Mononuclear cell (primary cell): ENCODE results near the gene DNAJB1. TPM values are rescaled to one million over a fixed set of nuclear protein-coding genes. Genes with fewer than 3 reads are reported as not detected.
"Not testable (repeated sequence)": the region's sequence is repeated elsewhere in the genome, so short reads cannot be mapped to it uniquely, and the experiment has no call there.

Source experiments
- H3K27me3 ChIP-seq: 2 replicates; pipeline ENCODE4 v1.6.0; 2011; ENCODE audit warnings: low read length, control low read depth; ENCODE audit not compliant: insufficient read depth
- H3K4me1 ChIP-seq: 2 replicates; pipeline ENCODE4 v1.5.1; 2011; ENCODE audit warnings: mild to moderate bottlenecking, low read length, control low read depth; ENCODE audit not compliant: insufficient read depth
- H3K4me3 ChIP-seq: 2 replicates; pipeline ENCODE4 v1.5.1; 2011; ENCODE audit warnings: mild to moderate bottlenecking, low read length, moderate library complexity
- H3K9me3 ChIP-seq: 2 replicates; pipeline ENCODE4 v1.5.1; 2011; ENCODE audit warnings: low read depth, mild to moderate bottlenecking, control low read depth, low read length
- total RNA-seq: library from RNA; depleted of rRNA; stranded (reverse); fragments of >200 nt; gene quantifications from one replicate; pipeline ENCODE4 v1.2.3, GENCODE V29; 2012

Gene DNAJB1
- total RNA-seq, 1 donor: 265 TPM

DNA sequence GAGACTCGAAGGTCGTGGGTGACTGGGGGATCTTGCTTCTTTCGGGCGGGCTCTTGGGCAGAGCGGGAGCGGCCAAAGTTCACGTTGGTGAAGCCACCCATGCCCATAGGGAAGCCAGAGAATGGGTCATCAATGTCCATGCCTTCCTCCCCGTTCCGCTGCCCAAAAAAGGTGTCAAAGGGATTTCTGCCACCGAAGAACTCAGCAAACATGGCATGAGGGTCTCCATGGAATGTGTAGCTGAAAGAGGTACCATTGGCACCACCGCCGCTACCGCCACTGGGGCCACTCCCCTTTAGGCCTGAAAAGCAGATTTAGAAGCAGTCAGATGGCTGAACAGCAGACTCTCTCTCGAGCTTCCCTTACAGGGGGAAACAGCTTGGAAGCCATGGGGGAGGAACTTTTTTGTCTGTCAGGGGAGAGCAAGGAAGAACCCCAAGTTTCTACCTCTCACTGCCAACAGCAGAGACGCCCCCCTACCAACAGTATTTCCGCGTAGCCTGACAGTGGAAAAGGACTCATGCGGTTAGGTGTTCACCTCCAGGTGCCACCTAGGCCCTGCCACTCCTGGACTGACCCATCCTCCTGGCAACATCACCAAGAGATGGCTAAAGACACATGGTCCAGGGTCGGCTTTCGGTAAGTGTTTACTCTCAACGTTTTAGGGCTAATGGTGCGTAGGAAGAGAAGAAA, 1.3 kb downstream of the DNAJB1 start:
- Histone ChIP-seq H3K4me1 (peaks cover 57% of the 10 kb centered on the region), H3K27me3 (no peaks in the 10 kb centered on the region), H3K4me3 (peak overlapping the region; percentile 96), H3K9me3 (no peaks in the 10 kb centered on the region)

DNA sequence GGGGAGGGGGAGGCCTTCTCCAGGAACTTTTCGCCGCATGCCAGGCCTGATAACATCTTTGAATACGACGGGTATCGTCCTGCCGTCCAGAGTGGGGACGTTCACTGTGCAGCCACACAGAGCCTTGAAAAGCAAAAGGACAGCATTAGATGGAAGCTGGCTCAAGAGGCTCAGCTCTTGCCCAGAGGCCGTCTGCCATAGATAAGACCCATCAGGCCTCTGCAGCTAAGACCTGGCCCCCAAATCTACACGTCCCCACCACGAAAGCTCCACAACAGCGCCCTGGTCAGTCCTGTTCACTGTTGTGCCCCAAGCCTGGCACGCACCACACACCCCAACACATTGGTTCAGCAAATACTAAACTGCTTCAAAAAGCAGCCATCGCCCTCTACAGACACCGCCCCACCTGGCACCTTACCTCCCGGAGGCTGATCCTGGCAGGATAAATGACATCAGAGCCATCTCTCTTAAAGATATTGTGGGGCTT, 2.1 kb downstream of the DNAJB1 start:
- Histone ChIP-seq H3K9me3 (no peaks in the 10 kb centered on the region), H3K4me3 (peak overlapping the region; percentile 96), H3K27me3 (no peaks in the 10 kb centered on the region), H3K4me1 (peaks cover 55% of the 10 kb centered on the region)

DNA sequence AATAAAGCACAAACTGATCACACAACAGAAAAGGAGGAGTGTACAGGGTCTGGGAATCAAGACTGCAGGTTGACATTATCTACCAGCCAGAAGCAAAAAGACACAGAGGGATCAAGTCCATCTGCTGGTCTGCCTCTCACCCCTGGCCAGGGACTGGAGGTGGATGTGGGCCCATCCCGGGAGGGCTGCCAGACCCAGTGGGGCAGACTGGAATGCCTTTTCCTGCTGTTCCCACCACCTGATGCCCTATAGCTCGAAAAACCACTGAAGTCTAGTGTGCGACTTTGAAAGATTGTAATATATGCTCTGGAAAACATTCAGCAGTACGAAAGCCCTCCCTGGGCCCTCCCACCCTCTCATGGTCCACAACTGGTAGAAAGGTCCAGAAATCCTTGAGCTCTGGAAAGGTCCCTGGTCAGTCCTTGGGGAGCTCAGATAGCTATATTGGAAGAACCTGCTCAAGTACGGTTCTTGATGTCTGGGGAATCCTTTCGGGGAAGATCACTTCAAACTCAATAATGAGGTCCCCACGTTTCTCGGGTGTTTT, 2.6 kb downstream of the DNAJB1 start:
- no peak overlapping the region for H3K4me3 ChIP-seq
- H3K9me3 ChIP-seq: no peaks in the 10 kb centered on the region
- H3K4me1 ChIP-seq: peaks cover 56% of the 10 kb centered on the region
- H3K27me3 ChIP-seq: no peaks in the 10 kb centered on the region

DNA sequence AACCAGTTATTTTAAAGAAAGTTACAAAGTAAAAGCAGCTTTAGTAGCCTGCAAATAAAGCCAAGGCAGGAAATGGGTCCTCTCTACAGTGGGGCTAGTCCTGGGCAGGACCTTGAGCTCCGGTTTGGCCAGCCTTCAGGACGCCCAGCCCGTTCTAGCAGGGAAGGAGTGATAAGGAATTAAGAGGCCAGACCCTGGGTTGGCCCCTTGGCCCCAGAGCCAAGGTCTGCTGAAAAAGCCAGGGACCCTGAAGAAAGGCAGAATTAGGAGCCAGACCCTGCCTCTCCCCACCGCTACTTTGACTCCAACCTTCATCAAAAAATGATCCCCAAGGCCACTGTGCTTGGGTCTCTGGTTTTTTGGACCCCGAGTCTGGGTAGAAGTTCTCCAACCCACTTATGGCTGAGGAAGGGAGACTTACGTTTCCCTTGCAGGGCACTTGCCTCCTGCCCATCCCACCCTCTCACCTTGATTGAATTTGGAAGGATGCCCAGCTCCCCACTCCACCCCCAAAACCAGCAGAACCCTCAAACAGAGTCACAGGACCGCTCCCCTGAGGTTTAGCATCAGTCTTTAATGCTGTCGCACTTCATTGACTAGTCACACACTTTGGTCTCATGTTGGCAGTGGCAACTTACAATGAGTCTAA, 3.9 kb downstream of the DNAJB1 start:
- Histone ChIP-seq H3K9me3 (no peaks in the 10 kb centered on the region), H3K4me1 (peaks cover 56% of the 10 kb centered on the region), H3K27me3 (no peaks in the 10 kb centered on the region), H3K4me3 (no peak overlapping the region)

- Histone ChIP-seq H3K4me3 (no peak overlapping the region), H3K27me3 (no peaks in the 10 kb centered on the region), H3K9me3 (no peaks in the 10 kb centered on the region), H3K4me1 (peaks cover 67% of the 10 kb centered on the region)
These were observed 5.7 kb downstream of the DNAJB1 start for GRCh38 chr19:14512406-14512961.

DNA sequence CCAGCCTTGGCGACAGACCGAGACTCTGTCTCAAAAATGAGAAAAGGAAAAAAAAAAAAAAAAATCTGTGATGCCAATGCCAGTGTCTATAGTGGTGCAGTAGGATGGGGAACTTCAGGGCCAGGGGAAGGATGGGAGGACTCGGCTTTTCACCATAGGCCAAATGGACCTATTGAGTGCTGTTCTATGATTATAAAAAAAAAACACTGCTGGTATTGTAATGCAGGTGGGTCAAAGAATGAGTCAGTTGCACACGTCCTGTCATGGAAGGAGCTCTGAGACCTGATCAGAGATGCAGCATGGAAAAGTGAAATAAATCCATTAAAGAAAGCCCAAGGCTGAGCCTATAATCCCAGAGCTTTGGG, 7.0 kb downstream of the DNAJB1 start:
- Histone ChIP-seq H3K9me3 (no peaks in the 10 kb centered on the region), H3K27me3 (no peaks in the 10 kb centered on the region), H3K4me3 (no peak overlapping the region), H3K4me1 (peaks cover 64% of the 10 kb centered on the region)

DNA sequence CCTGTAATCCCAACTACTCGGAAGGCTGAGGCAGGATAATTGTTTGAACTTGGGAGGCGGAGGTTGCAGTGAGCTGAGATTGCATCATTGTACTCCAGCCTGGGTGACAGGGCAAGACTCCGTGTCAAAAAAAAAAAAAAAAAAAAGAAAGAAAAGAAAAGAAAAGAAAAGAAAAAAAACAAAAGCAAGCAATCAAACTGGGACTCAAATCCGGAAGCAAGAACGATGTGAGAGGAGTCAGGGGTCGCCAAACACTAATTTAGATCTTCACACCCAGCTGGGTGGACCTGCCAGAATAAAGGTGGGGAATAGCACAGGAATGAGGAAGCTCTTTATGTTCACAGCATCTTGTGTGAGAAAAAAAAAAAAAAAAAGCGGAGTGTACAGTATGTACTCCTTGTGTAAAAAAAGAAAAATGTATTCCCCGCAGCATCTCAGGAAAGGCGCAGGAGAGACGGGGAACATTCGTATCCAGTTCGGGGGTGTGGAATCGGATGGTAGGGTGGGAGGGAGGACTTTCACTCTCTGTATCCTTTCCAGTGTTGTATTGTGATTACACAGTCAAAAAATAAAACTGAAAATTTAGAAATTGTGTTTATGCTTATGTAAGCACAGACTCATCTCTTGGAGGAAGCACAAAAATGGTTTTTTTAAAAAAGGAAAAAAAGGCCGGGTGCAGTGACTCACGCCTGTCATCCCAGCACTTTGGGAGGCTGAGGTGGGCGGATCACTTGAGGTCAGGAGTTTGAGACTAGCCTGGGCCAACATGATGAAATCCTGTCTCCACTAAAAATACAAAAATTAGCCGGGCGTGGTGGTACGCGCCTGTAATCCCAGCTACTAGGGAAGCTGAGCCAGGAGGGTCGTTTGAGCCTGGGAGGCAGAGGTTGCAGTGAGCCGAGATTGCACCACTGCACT, 7.6 kb downstream of the DNAJB1 start:
- peaks cover 64% of the 10 kb centered on the region for H3K4me1 ChIP-seq
- no peaks in the 10 kb centered on the region for H3K9me3 ChIP-seq
- no peak overlapping the region for H3K4me3 ChIP-seq
- H3K27me3 ChIP-seq: no peaks in the 10 kb centered on the region

DNA sequence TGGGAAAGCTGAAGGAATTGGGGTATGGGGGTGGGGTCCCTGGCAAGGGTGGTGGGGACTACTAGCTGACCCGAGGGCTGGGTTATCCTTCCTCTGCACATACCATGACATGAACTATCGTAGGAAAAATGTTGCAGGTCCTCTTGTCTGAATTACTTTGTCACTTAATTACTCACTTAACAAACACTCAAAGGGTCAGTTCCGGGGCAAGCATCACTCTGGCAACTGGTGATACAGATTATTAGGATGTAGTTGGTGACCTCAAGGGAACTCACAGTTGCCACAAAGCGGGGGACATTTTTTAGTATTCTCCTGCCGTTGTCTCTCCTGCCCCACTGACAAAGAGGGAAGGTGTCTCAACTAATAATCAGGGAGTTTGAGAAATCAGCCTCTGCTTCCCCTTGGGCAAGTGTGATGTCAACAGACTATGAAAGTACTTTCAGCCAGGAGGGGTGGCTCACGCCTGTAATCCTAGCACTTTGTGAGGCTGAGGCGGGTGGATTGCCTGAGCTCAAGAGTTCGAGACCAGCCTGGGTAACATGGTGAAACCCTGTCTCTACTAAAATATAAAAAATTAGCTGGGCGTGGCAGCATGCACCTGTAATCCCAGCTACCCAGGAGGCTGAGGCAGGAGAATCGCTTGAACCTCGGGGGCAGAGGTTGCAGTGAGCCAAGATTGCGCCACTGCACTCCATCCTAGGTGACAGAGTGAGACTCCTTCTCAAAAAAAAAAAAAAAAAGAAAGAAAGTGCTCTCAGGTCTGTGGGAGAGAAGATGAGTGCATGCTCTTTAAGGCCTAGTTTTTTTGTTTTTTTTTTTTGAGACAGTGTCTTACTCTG, 10.3 kb downstream of the DNAJB1 start:
- Histone ChIP-seq H3K27me3 (no peaks in the 10 kb centered on the region), H3K4me1 (peaks cover 65% of the 10 kb centered on the region), H3K4me3 (no peak overlapping the region), H3K9me3 (no peaks in the 10 kb centered on the region)

GRCh38 chr19:14505488-14506239, 12.5 kb downstream of the DNAJB1 start:
- Histone ChIP-seq H3K9me3 (no peaks in the 10 kb centered on the region), H3K4me1 (peaks cover 55% of the 10 kb centered on the region), H3K27me3 (no peaks in the 10 kb centered on the region), H3K4me3 (no peak overlapping the region)

- H3K4me3 ChIP-seq, H3K9me3 ChIP-seq, H3K27me3 ChIP-seq: not testable (repeated sequence)
- peaks cover 44% of the 10 kb centered on the region for H3K4me1 ChIP-seq
These were observed 13.6 kb downstream of the DNAJB1 start for GRCh38 chr19:14504575-14504974.

DNA sequence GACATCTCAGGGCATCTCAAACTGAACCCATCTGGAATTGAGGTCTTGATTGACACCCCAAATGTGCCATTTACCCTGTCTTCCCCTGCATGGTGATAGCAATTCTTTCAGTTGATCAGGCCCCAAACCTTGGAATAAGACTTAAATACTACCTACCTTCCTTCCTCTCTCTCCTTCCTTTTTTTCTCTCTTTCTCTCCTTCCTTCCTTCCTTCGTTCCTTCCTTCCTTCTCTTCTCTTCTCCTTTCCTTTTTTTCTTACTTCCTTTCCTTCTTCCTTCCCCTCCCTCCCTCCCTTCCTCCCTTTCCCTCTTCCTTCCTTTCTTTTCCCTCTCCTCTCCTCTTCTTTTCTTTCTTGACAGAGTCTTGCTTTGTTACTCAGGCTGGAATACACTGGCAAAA, 14.9 kb downstream of the DNAJB1 start:
- Histone ChIP-seq H3K4me3 (no peak overlapping the region), H3K27me3 (no peaks in the 10 kb centered on the region), H3K9me3 (no peaks in the 10 kb centered on the region), H3K4me1 (peaks cover 31% of the 10 kb centered on the region)

DNA sequence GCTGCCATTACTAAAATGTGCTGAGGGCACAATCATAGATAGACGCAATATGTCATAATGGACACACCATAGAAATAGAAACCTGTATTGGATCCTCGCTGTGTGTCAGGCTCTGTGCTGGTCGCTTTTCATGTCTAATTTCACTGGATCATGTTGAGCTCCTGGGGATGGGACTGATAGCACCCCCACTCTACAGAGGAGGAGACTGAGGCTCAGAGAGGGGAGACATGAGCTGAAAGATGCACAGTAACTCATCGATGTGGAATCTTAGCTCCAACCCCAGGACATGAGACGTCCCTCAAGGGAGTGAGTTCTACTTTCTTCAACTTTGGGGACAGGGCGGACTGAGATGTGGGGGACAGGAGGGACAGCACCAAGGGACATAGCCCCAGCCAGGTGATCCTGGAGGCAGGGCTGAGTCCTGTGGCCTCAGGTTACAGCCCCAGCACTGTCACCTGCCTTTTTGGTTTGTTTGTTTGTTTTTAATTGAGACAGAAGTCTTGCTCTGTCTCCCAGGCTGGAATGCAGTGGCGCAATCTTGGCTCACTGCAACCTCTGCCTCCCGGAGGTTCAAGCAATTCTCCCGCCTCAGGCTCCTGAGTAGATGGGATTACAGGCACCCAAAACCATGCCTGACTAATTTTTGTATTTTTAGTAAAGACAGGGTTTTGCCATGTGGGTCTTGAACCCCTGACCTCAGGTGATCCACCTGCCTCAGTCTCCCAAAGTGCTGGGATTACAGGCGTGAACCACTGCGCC, 15.7 kb downstream of the DNAJB1 start:
- Histone ChIP-seq H3K4me1 (peaks cover 26% of the 10 kb centered on the region), H3K27me3 (no peaks in the 10 kb centered on the region), H3K9me3 (no peaks in the 10 kb centered on the region), H3K4me3 (no peak overlapping the region)
